Measurements from ENCODE around the gene TIMM29.
"Not testable (repeated sequence)": the region's sequence is repeated elsewhere in the genome, so short reads cannot be mapped to it uniquely, and the experiment has no call there.

DNA sequence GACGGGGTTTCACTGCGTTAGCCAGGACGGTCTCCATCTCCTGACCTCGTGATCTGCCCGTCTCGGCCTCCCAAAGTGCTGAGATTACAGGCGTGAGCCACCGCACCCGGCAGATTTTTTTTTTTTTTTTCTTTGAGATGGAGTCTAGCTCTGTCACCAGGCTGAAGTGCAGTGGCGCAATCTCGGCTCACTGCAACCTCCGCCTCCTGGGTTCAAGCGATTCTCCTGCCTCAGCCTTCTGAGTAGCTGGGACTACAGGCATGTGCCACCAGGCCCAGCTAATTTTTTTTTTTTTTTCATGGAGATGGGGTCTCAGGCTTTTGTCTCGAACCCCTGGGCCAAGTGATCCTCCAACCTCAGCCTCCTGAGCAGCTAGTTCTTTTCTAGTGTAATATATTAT is 13.0 kb downstream of the TIMM29 start:
- not testable (repeated sequence) for TF ChIP-seq EZH2 (IDR thresholded peaks at IDR 0.05; ENCODE audit: borderline replicate concordance, low read length); CTCF (conservative IDR thresholded peaks at IDR 0.05 in 1 of 2, IDR thresholded peaks at IDR 0.05 in 1 of 2; ENCODE audit: extremely low read depth in 1 of 2, insufficient read depth in 1 of 2, low read depth in 1 of 2, low read length in 2 of 2)
